HG03108 (cell line): ENCODE measurements around the gene KCNT2.

Source experiments
- ATAC-seq: cut with Tn5 transposase; IDR thresholded peaks from one replicate; pipeline ENCODE4 v1.9.1; 2021; ENCODE audit warnings: moderate library complexity; ENCODE audit not compliant: unreplicated experiment

Gene KCNT2

GRCh38 chr1:196403803-196404690 is 204.2 kb downstream of the KCNT2 start:
- no peak for ATAC-seq

- no peak for ATAC-seq
Measured at GRCh38 chr1:196401891-196402290, 206.3 kb downstream of the KCNT2 start.

GRCh38 chr1:196401452-196401833 is 206.8 kb downstream of the KCNT2 start:
- ATAC-seq: no peak

- no peak for ATAC-seq
Measured at GRCh38 chr1:196400478-196401451, 207.5 kb downstream of the KCNT2 start.

GRCh38 chr1:196399713-196400112 is 208.5 kb downstream of the KCNT2 start:
- ATAC-seq: no peak

GRCh38 chr1:196393742-196394141 is 214.5 kb downstream of the KCNT2 start:
- ATAC-seq: no peak

GRCh38 chr1:196393282-196393681 is 215.0 kb downstream of the KCNT2 start:
- ATAC-seq: no peak

- ATAC-seq: no peak
Measured at GRCh38 chr1:196387766-196388165, 220.5 kb downstream of the KCNT2 start.

GRCh38 chr1:196385109-196385508 is 223.1 kb downstream of the KCNT2 start:
- ATAC-seq: no peak

- no peak for ATAC-seq
Measured at GRCh38 chr1:196382383-196382782, 225.9 kb downstream of the KCNT2 start.

- ATAC-seq: no peak
Measured at GRCh38 chr1:196381544-196381943, 226.7 kb downstream of the KCNT2 start.

- no peak for ATAC-seq
Measured at GRCh38 chr1:196380316-196380715, 227.9 kb downstream of the KCNT2 start.

GRCh38 chr1:196377811-196378210 is 230.4 kb downstream of the KCNT2 start:
- ATAC-seq: no peak

- no peak for ATAC-seq
Measured at GRCh38 chr1:196376630-196377328, 231.5 kb downstream of the KCNT2 start.

GRCh38 chr1:196373798-196374197 is 234.4 kb downstream of the KCNT2 start:
- ATAC-seq: no peak

- peak; percentile 72 for ATAC-seq
Measured at GRCh38 chr1:196372896-196373536, 235.2 kb downstream of the KCNT2 start.

- ATAC-seq: no peak
Measured at GRCh38 chr1:196367838-196368237, 240.4 kb downstream of the KCNT2 start.

- ATAC-seq: no peak
Measured at GRCh38 chr1:196366817-196367495, 241.3 kb downstream of the KCNT2 start.

GRCh38 chr1:196361112-196361714 is 247.0 kb downstream of the KCNT2 start:
- ATAC-seq: no peak

- no peak for ATAC-seq
Measured at GRCh38 chr1:196357913-196358312, 250.3 kb downstream of the KCNT2 start.
